Measurements from ENCODE around the gene CYFIP1. TPM values are rescaled to one million over a fixed set of nuclear protein-coding genes. Genes with fewer than 3 reads are reported as not detected.

Gene CYFIP1
- total RNA-seq, 1 experiment from 2014 or later: 159 TPM

DNA sequence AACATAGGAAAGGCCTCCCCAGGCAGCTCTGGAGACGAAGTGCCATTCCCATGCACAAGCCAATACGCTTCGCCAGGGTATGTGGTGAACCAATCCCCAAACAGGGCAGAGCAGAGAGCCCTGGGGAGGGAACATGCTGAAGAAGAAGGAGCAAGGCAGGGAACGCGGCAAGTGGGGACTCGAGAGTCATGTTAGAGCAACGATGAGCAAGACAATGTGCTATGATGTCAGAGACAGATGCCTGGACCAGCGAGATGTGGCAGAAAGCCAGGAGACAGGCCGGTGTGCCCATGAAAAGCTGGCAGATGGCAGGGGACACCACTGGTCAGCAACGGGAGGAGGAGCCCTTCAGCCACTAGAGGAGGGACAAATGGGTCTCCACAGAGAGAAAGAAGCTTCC, 102.1 kb downstream of the CYFIP1 start:
- no peaks in the 10 kb centered on the region for H3K27me3 ChIP-seq (ENCODE audit: control insufficient read depth, insufficient read depth, low read length)
- TF ChIP-seq POLR2AphosphoS5 (IDR thresholded peaks at IDR 0.05; ENCODE audit: low read depth, low read length) (no peak), SIN3A (IDR thresholded peaks at IDR 0.05; ENCODE audit: borderline replicate concordance, insufficient read depth, low read depth, low read length) (no peak)
- DNase-seq (ENCODE audit: low read depth, low spot score): no peak
- BruUV-seq (replicated peaks): no TSS peak
- H3K36me3 ChIP-seq (ENCODE audit: control insufficient read depth, insufficient read depth, low read length): peaks cover 4% of the 10 kb centered on the region
- H3K27ac ChIP-seq (ENCODE audit: low read length): no peak overlapping the region
- intact Hi-C loops (cut with micrococcal nuclease; ENCODE audit: unreplicated experiment) (no loop called here), in situ Hi-C loops (cut with HindIII; ENCODE audit: low pct_unique_long_range_greater_than_20kb, low sequenced_read_pairs) (no loop called here)
- ChIA-PET POLR2A (no interaction called here), CTCF (no interaction called here)
- no peak for ATAC-seq
- no peaks in the 10 kb centered on the region for H3K9me3 ChIP-seq (ENCODE audit: control insufficient read depth, insufficient read depth, low read depth, low read length)
- H3K4me1 ChIP-seq (ENCODE audit: control insufficient read depth, insufficient read depth, low read length): no peaks in the 10 kb centered on the region
- H3K4me3 ChIP-seq (ENCODE audit: low read depth in 2 of 2, low read length in 2 of 2): no peak overlapping the region

DNA sequence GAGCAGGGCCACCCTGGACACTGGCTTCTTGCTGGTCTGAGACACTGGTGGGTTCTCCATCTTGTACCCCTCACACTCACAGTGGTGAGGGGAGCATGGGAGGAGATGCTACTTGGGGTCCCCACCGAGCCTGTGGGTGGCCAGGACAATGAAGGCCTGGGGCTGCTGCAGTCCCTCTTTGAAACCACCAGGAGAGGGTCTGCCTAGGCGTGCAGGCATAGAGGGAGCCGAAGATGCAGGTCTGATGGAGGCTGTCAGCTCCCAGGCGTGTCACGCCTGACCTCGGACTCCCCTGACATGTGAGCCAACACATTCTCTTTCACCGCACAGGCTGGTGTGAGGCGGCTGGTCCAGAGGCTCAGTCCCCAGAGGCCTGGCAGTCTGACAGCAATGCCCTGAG, 102.6 kb downstream of the CYFIP1 start:
- peaks cover 2% of the 10 kb centered on the region for H3K36me3 ChIP-seq (ENCODE audit: control insufficient read depth, insufficient read depth, low read length)
- in situ Hi-C loops (cut with HindIII; ENCODE audit: low pct_unique_long_range_greater_than_20kb, low sequenced_read_pairs): no loop called here
- H3K27ac ChIP-seq (ENCODE audit: low read length): no peak overlapping the region
- no peaks in the 10 kb centered on the region for H3K27me3 ChIP-seq (ENCODE audit: control insufficient read depth, insufficient read depth, low read length)
- ChIA-PET POLR2A (no interaction called here), CTCF (no interaction called here)
- ATAC-seq (no peak), DNase-seq (ENCODE audit: low read depth, low spot score) (no peak)
- TF ChIP-seq SIN3A (IDR thresholded peaks at IDR 0.05; ENCODE audit: borderline replicate concordance, insufficient read depth, low read depth, low read length): no peak
- TF ChIP-seq, protein P1, sequence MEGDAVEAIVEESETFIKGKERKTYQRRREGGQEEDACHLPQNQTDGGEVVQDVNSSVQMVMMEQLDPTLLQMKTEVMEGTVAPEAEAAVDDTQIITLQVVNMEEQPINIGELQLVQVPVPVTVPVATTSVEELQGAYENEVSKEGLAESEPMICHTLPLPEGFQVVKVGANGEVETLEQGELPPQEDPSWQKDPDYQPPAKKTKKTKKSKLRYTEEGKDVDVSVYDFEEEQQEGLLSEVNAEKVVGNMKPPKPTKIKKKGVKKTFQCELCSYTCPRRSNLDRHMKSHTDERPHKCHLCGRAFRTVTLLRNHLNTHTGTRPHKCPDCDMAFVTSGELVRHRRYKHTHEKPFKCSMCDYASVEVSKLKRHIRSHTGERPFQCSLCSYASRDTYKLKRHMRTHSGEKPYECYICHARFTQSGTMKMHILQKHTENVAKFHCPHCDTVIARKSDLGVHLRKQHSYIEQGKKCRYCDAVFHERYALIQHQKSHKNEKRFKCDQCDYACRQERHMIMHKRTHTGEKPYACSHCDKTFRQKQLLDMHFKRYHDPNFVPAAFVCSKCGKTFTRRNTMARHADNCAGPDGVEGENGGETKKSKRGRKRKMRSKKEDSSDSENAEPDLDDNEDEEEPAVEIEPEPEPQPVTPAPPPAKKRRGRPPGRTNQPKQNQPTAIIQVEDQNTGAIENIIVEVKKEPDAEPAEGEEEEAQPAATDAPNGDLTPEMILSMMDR (IDR thresholded peaks at IDR 0.05): no peak
- TF ChIP-seq POLR2AphosphoS5 (IDR thresholded peaks at IDR 0.05; ENCODE audit: low read depth, low read length): no peak
- TF ChIP-seq, protein P2, sequence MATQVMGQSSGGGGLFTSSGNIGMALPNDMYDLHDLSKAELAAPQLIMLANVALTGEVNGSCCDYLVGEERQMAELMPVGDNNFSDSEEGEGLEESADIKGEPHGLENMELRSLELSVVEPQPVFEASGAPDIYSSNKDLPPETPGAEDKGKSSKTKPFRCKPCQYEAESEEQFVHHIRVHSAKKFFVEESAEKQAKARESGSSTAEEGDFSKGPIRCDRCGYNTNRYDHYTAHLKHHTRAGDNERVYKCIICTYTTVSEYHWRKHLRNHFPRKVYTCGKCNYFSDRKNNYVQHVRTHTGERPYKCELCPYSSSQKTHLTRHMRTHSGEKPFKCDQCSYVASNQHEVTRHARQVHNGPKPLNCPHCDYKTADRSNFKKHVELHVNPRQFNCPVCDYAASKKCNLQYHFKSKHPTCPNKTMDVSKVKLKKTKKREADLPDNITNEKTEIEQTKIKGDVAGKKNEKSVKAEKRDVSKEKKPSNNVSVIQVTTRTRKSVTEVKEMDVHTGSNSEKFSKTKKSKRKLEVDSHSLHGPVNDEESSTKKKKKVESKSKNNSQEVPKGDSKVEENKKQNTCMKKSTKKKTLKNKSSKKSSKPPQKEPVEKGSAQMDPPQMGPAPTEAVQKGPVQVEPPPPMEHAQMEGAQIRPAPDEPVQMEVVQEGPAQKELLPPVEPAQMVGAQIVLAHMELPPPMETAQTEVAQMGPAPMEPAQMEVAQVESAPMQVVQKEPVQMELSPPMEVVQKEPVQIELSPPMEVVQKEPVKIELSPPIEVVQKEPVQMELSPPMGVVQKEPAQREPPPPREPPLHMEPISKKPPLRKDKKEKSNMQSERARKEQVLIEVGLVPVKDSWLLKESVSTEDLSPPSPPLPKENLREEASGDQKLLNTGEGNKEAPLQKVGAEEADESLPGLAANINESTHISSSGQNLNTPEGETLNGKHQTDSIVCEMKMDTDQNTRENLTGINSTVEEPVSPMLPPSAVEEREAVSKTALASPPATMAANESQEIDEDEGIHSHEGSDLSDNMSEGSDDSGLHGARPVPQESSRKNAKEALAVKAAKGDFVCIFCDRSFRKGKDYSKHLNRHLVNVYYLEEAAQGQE (IDR thresholded peaks at IDR 0.05; ENCODE audit: insufficient read depth in 1 of 2, low read depth in 2 of 2, low read length in 1 of 2): no peak
- no peak for TF ChIP-seq TCF7L2 (IDR thresholded peaks at IDR 0.05; ENCODE audit: low read depth, low read length)
- no TSS peak for BruUV-seq (replicated peaks)
- intact Hi-C loops (cut with micrococcal nuclease; ENCODE audit: unreplicated experiment): no loop called here
- H3K4me3 ChIP-seq (ENCODE audit: low read depth in 2 of 2, low read length in 2 of 2): no peak overlapping the region
- H3K9me3 ChIP-seq (ENCODE audit: control insufficient read depth, insufficient read depth, low read depth, low read length): no peaks in the 10 kb centered on the region
- H3K4me1 ChIP-seq (ENCODE audit: control insufficient read depth, insufficient read depth, low read length): no peaks in the 10 kb centered on the region

DNA sequence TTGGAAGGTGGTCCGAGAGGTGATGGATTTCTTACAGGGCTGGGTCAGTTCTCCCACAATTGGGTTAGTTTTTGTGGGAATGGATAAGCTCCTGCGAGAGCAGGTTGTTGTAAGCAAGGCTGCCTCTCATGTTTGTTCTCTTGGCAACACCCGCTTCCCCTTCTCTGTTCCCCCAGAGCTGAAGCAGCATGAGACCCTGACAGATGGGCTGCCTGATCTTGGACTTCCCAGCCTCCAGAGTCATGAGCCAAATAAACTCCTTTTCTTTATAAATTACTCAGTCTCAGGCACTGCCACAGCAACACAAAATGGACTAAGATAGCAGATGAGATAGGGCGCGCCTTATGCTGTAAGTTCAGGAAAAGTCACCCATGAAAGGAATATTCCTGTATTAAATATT, 103.1 kb downstream of the CYFIP1 start:
- intact Hi-C loops (cut with micrococcal nuclease; ENCODE audit: unreplicated experiment): no loop called here
- BruUV-seq (replicated peaks): no TSS peak

More for the DNA sequence above, 103.1 kb downstream of the CYFIP1 start:
- no peaks in the 10 kb centered on the region; the same call in 1 of the 2 replicates for H3K36me3 ChIP-seq (ENCODE audit: control insufficient read depth, insufficient read depth, low read length)
- H3K4me1 ChIP-seq (ENCODE audit: control insufficient read depth, insufficient read depth, low read length): no peaks in the 10 kb centered on the region
- no peak overlapping the region for H3K4me3 ChIP-seq (ENCODE audit: low read depth in 2 of 2, low read length in 2 of 2)
- DNase-seq (ENCODE audit: low read depth, low spot score): no peak
- in situ Hi-C loops (cut with HindIII; ENCODE audit: low pct_unique_long_range_greater_than_20kb, low sequenced_read_pairs): no loop called here
- H3K27me3 ChIP-seq (ENCODE audit: control insufficient read depth, insufficient read depth, low read length): no peaks in the 10 kb centered on the region
- no peaks in the 10 kb centered on the region for H3K9me3 ChIP-seq (ENCODE audit: control insufficient read depth, insufficient read depth, low read depth, low read length)
- ChIA-PET CTCF (no interaction called here), POLR2A (no interaction called here)
- ATAC-seq: no peak
- TF ChIP-seq POLR2AphosphoS5 (IDR thresholded peaks at IDR 0.05; ENCODE audit: low read depth, low read length) (no peak), SIN3A (IDR thresholded peaks at IDR 0.05; ENCODE audit: borderline replicate concordance, insufficient read depth, low read depth, low read length) (no peak), TCF7L2 (IDR thresholded peaks at IDR 0.05; ENCODE audit: low read depth, low read length) (no peak)
- TF ChIP-seq, protein P2 (IDR thresholded peaks at IDR 0.05; ENCODE audit: insufficient read depth in 1 of 2, low read depth in 2 of 2, low read length in 1 of 2): no peak
- TF ChIP-seq, protein P1 (IDR thresholded peaks at IDR 0.05): no peak
- no peak overlapping the region for H3K27ac ChIP-seq (ENCODE audit: low read length)
